Astrocyte (in vitro differentiated cells and primary cell): ENCODE measurements around the gene OTOF. TPM values are rescaled to one million over a fixed set of nuclear protein-coding genes. Genes with fewer than 3 reads are reported as not detected.

Source experiments
- DNase-seq: peaks from one replicate; pipeline ENCODE4 v3.0.0-alpha.2; 2010; ENCODE audit warnings: low read depth
- FAIRE-seq: peaks from 2 replicates; lab custom pipeline; 2011; peaks lifted over from hg19 to GRCh38; lab: Jason Lieb, UNC
- H2AFZ ChIP-seq: 2 replicates; pipeline ENCODE4 v1.6.0; 2012; ENCODE audit warnings: low read depth, low read length, inconsistent platforms
- H3K27ac ChIP-seq: 2 replicates; pipeline ENCODE4 v1.5.1; 2011; ENCODE audit warnings: low read depth, low read length, inconsistent platforms
- H3K27me3 ChIP-seq: 2 replicates; pipeline ENCODE4 v1.6.0; 2011; ENCODE audit warnings: low read length, inconsistent platforms; ENCODE audit not compliant: insufficient read depth
- H3K36me3 ChIP-seq: 2 replicates; pipeline ENCODE4 v1.5.1; 2011; ENCODE audit warnings: low read length, inconsistent platforms; ENCODE audit not compliant: insufficient read depth
- H3K4me1 ChIP-seq: 2 replicates; pipeline ENCODE4 v1.5.1; 2011; ENCODE audit warnings: low read length, inconsistent platforms; ENCODE audit not compliant: insufficient read depth
- H3K4me2 ChIP-seq: 2 replicates; pipeline ENCODE4 v1.6.0; 2012; ENCODE audit warnings: low read length, inconsistent platforms
- H3K4me3 ChIP-seq: 2 replicates; pipeline ENCODE4 v1.5.1; 2011; ENCODE audit warnings: low read depth, mild to moderate bottlenecking, low read length, inconsistent platforms; ENCODE audit not compliant: insufficient read depth
- H3K79me2 ChIP-seq: 2 replicates; pipeline ENCODE4 v1.6.0; 2012; ENCODE audit warnings: mild to moderate bottlenecking, low read length, inconsistent platforms; ENCODE audit not compliant: insufficient read depth
- H3K9ac ChIP-seq: 2 replicates; pipeline ENCODE4 v1.6.0; 2012; ENCODE audit warnings: mild to moderate bottlenecking, low read length, inconsistent platforms
- H3K9me3 ChIP-seq: 2 replicates; pipeline ENCODE4 v1.5.1; 2012; ENCODE audit warnings: low read depth, mild to moderate bottlenecking, low read length, inconsistent platforms; ENCODE audit not compliant: insufficient read depth
- H4K20me1 ChIP-seq: 2 replicates; pipeline ENCODE4 v1.6.0; 2012; ENCODE audit warnings: low read length, inconsistent platforms; ENCODE audit not compliant: insufficient read depth
- H3K27ac Mint-ChIP-seq: one replicate; pipeline ENCODE4 v1.8.0; 2021; ENCODE audit warnings: mild to moderate bottlenecking, mixed read lengths; ENCODE audit not compliant: unreplicated experiment
- H3K27me3 Mint-ChIP-seq: one replicate; pipeline ENCODE4 v1.8.0; 2021; ENCODE audit warnings: low read depth, mixed read lengths; ENCODE audit not compliant: unreplicated experiment
- H3K36me3 Mint-ChIP-seq: one replicate; pipeline ENCODE4 v1.8.0; 2021; ENCODE audit warnings: low read depth, mixed read lengths; ENCODE audit not compliant: unreplicated experiment
- H3K4me1 Mint-ChIP-seq: one replicate; pipeline ENCODE4 v1.8.0; 2021; ENCODE audit warnings: low read depth, mixed read lengths; ENCODE audit not compliant: unreplicated experiment
- H3K4me3 Mint-ChIP-seq: one replicate; pipeline ENCODE4 v1.8.0; 2021; ENCODE audit warnings: mild to moderate bottlenecking, moderate library complexity, mixed read lengths; ENCODE audit not compliant: unreplicated experiment
- H3K9me3 Mint-ChIP-seq: one replicate; pipeline ENCODE4 v1.8.0; 2021; ENCODE audit warnings: mild to moderate bottlenecking, mixed read lengths; ENCODE audit not compliant: unreplicated experiment
- EZH2 ChIP-seq: IDR thresholded peaks from 2 replicates; pipeline ENCODE4 v1.6.1; 2012; ENCODE audit warnings: mild to moderate bottlenecking, low read length, inconsistent platforms; ENCODE audit not compliant: insufficient read depth
- total RNA-seq: library from RNA; stranded (reverse); gene quantifications from 2 replicates; pipeline ENCODE4 v1.2.1, GENCODE V29; 2021
- TF ChIP-seq, protein P1 (sequence below): IDR thresholded peaks from 2 replicates; pipeline ENCODE4 v1.5.1; 2011; ENCODE audit warnings: low read depth, mild to moderate bottlenecking, inconsistent platforms, low read length, moderate library complexity; ENCODE audit not compliant: insufficient read depth

The OTOF gene
- total RNA-seq, 1 donor from 2014 or later, result not detected

DNA sequence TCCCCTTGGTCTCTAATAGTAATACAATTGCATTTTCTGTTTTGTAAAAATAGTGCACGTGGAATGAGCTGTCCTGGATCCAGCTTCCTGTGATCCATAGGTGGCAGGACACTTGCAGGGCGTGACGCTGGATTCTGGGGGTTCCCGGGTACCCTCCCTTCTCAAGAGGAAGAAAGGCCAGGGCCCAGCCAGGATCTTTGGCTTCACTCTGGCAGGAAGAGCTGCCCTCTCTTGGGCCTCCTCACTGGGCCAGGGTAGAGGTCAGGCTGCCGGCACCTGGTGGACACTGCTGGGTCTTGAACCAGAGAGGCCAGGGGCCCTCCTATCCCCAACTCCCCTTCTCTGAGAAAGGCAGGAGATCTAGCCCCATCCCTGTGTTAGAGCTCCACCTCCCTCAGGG, 37.8 kb upstream of the OTOF start:
- no peak overlapping the region for H3K9ac ChIP-seq
- no peaks in the 10 kb centered on the region for H3K36me3 ChIP-seq
- DNase-seq (no peak), FAIRE-seq (no peak)
- H3K27ac ChIP-seq, result no peak overlapping the region
- TF ChIP-seq, protein P1, sequence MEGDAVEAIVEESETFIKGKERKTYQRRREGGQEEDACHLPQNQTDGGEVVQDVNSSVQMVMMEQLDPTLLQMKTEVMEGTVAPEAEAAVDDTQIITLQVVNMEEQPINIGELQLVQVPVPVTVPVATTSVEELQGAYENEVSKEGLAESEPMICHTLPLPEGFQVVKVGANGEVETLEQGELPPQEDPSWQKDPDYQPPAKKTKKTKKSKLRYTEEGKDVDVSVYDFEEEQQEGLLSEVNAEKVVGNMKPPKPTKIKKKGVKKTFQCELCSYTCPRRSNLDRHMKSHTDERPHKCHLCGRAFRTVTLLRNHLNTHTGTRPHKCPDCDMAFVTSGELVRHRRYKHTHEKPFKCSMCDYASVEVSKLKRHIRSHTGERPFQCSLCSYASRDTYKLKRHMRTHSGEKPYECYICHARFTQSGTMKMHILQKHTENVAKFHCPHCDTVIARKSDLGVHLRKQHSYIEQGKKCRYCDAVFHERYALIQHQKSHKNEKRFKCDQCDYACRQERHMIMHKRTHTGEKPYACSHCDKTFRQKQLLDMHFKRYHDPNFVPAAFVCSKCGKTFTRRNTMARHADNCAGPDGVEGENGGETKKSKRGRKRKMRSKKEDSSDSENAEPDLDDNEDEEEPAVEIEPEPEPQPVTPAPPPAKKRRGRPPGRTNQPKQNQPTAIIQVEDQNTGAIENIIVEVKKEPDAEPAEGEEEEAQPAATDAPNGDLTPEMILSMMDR, result no peak
- TF ChIP-seq EZH2, result no peak
- Mint-ChIP-seq H3K36me3 (no peaks in the 10 kb centered on the region), H3K9me3 (no peaks in the 10 kb centered on the region), H3K27ac (no peak overlapping the region), H3K27me3 (peaks cover 56% of the 10 kb centered on the region), H3K4me3 (no peak overlapping the region), H3K4me1 (peaks cover 7% of the 10 kb centered on the region)
- peaks cover 30% of the 10 kb centered on the region for H3K27me3 ChIP-seq
- no peaks in the 10 kb centered on the region for H4K20me1 ChIP-seq
- H2AFZ ChIP-seq, result no peak overlapping the region
- H3K9me3 ChIP-seq, result no peaks in the 10 kb centered on the region
- no peak overlapping the region for H3K4me3 ChIP-seq
- no peaks in the 10 kb centered on the region for H3K79me2 ChIP-seq
- H3K4me1 ChIP-seq, result no peaks in the 10 kb centered on the region
- H3K4me2 ChIP-seq, result no peak overlapping the region

GRCh38 chr2:26514045-26514444, 36.1 kb upstream of the OTOF start:
- H3K9ac ChIP-seq, result no peak overlapping the region
- H3K27me3 ChIP-seq, result peaks cover 20% of the 10 kb centered on the region
- DNase-seq (no peak), FAIRE-seq (no peak)
- Mint-ChIP-seq H3K36me3 (no peaks in the 10 kb centered on the region), H3K9me3 (no peaks in the 10 kb centered on the region), H3K4me3 (no peak overlapping the region), H3K27me3 (peaks cover 58% of the 10 kb centered on the region), H3K27ac (no peak overlapping the region), H3K4me1 (no peaks in the 10 kb centered on the region)
- TF ChIP-seq, protein P1, result no peak
- no peak for TF ChIP-seq EZH2
- H3K4me2 ChIP-seq, result no peak overlapping the region
- H3K36me3 ChIP-seq, result no peaks in the 10 kb centered on the region
- no peaks in the 10 kb centered on the region for H3K79me2 ChIP-seq
- H4K20me1 ChIP-seq, result no peaks in the 10 kb centered on the region
- H3K9me3 ChIP-seq, result no peaks in the 10 kb centered on the region
- H3K4me3 ChIP-seq, result no peak overlapping the region
- H3K27ac ChIP-seq, result no peak overlapping the region
- H3K4me1 ChIP-seq, result no peaks in the 10 kb centered on the region
- H2AFZ ChIP-seq, result no peak overlapping the region

- Mint-ChIP-seq H3K27ac (no peak overlapping the region), H3K36me3 (no peaks in the 10 kb centered on the region), H3K4me1 (no peaks in the 10 kb centered on the region), H3K4me3 (no peak overlapping the region), H3K9me3 (no peaks in the 10 kb centered on the region), H3K27me3 (peaks cover 64% of the 10 kb centered on the region)
- no peaks in the 10 kb centered on the region for H3K36me3 ChIP-seq
- FAIRE-seq (no peak), DNase-seq (no peak)
- no peak overlapping the region for H3K9ac ChIP-seq
- no peak overlapping the region for H3K4me2 ChIP-seq
- no peaks in the 10 kb centered on the region for H3K4me1 ChIP-seq
- TF ChIP-seq, protein P1, result no peak
- no peak for TF ChIP-seq EZH2
- H3K27me3 ChIP-seq, result peaks cover 20% of the 10 kb centered on the region
- no peak overlapping the region for H3K27ac ChIP-seq
- no peaks in the 10 kb centered on the region for H3K79me2 ChIP-seq
- no peaks in the 10 kb centered on the region for H4K20me1 ChIP-seq
- no peak overlapping the region for H2AFZ ChIP-seq
- H3K4me3 ChIP-seq, result no peak overlapping the region
- H3K9me3 ChIP-seq, result no peaks in the 10 kb centered on the region
Observed at GRCh38 chr2:26513261-26513660, 35.3 kb upstream of the OTOF start.
